ENCODE results near the gene SYTL2. TPM values are rescaled to one million over a fixed set of nuclear protein-coding genes. Genes with fewer than 3 reads are reported as not detected.

SYTL2 gene
- polyA plus RNA-seq, 1 donor from 2014 or later = 2.3 TPM

GRCh38 chr11:85847436-85847835 lies 36.5 kb upstream of the SYTL2 start:
- Histone ChIP-seq H3K9me3 (ENCODE audit: low read length) (no peaks in the 10 kb centered on the region), H3K4me2 (ENCODE audit: low read length) (no peak overlapping the region), H3F3A (ENCODE audit: insufficient read depth, low read length, poor library complexity, severe bottlenecking) (no peaks in the 10 kb centered on the region), H3K27ac (ENCODE audit: low read length) (no peak overlapping the region), H3K27me3 (ENCODE audit: insufficient read depth, low read depth, low read length) (no peaks in the 10 kb centered on the region), H3K36me3 (ENCODE audit: insufficient read depth, low read length) (no peaks in the 10 kb centered on the region), H3K4me3 (ENCODE audit: low read length) (no peak overlapping the region), H4K20me1 (ENCODE audit: insufficient read depth) (no peaks in the 10 kb centered on the region), H3K9ac (ENCODE audit: low read length) (no peak overlapping the region), H3K79me2 (replicated peaks; ENCODE audit: insufficient read depth, low read length) (no peaks in the 10 kb centered on the region), H3K9me2 (ENCODE audit: insufficient read depth, low read length) (no peaks in the 10 kb centered on the region), H2AFZ (ENCODE audit: low read depth, low read length) (no peak overlapping the region)
- TF ChIP-seq MXI1 (conservative IDR thresholded peaks at IDR 0.05; ENCODE audit: poor library complexity, severe bottlenecking) (no peak), POLR2AphosphoS5 (IDR thresholded peaks at IDR 0.05) (no peak), REST (IDR thresholded peaks at IDR 0.05; ENCODE audit: borderline replicate concordance) (no peak), EP300 (conservative IDR thresholded peaks at IDR 0.05; ENCODE audit: poor library complexity, severe bottlenecking) (no peak), TAF1 (IDR thresholded peaks at IDR 0.05; ENCODE audit: low read depth) (no peak), CTCF (IDR thresholded peaks at IDR 0.05; ENCODE audit: poor library complexity, severe bottlenecking) (no peak), SMC3 (conservative IDR thresholded peaks at IDR 0.05; ENCODE audit: poor library complexity) (no peak), RAD21 (conservative IDR thresholded peaks at IDR 0.05) (no peak), EZH2 (IDR thresholded peaks at IDR 0.05; ENCODE audit: borderline replicate concordance, insufficient read depth, low read length, poor library complexity, severe bottlenecking) (no peak)

GRCh38 chr11:85845124-85845631 lies 34.2 kb upstream of the SYTL2 start:
- Histone ChIP-seq H3K9me2 (ENCODE audit: insufficient read depth, low read length) (no peaks in the 10 kb centered on the region), H3K27me3 (ENCODE audit: insufficient read depth, low read depth, low read length) (no peaks in the 10 kb centered on the region), H4K20me1 (ENCODE audit: insufficient read depth) (no peaks in the 10 kb centered on the region), H3F3A (ENCODE audit: insufficient read depth, low read length, poor library complexity, severe bottlenecking) (no peaks in the 10 kb centered on the region), H3K9ac (ENCODE audit: low read length) (no peak overlapping the region), H3K9me3 (ENCODE audit: low read length) (no peaks in the 10 kb centered on the region), H3K4me2 (ENCODE audit: low read length) (no peak overlapping the region), H2AFZ (ENCODE audit: low read depth, low read length) (no peak overlapping the region), H3K79me2 (replicated peaks; ENCODE audit: insufficient read depth, low read length) (no peaks in the 10 kb centered on the region), H3K27ac (ENCODE audit: low read length) (no peak overlapping the region), H3K36me3 (ENCODE audit: insufficient read depth, low read length) (no peaks in the 10 kb centered on the region), H3K4me3 (ENCODE audit: low read length) (no peak overlapping the region)
- no peak for TF ChIP-seq POLR2AphosphoS5 (IDR thresholded peaks at IDR 0.05)
- TF ChIP-seq SMC3 (conservative IDR thresholded peaks at IDR 0.05; ENCODE audit: poor library complexity) = no peak
- no peak for TF ChIP-seq RAD21 (conservative IDR thresholded peaks at IDR 0.05)
- no peak for TF ChIP-seq EZH2 (IDR thresholded peaks at IDR 0.05; ENCODE audit: borderline replicate concordance, insufficient read depth, low read length, poor library complexity, severe bottlenecking)
- no peak for TF ChIP-seq CTCF (IDR thresholded peaks at IDR 0.05; ENCODE audit: poor library complexity, severe bottlenecking)
- no peak for TF ChIP-seq MXI1 (conservative IDR thresholded peaks at IDR 0.05; ENCODE audit: poor library complexity, severe bottlenecking)
- no peak for TF ChIP-seq EP300 (conservative IDR thresholded peaks at IDR 0.05; ENCODE audit: poor library complexity, severe bottlenecking)
- no peak for TF ChIP-seq TAF1 (IDR thresholded peaks at IDR 0.05; ENCODE audit: low read depth)
- no peak for TF ChIP-seq REST (IDR thresholded peaks at IDR 0.05; ENCODE audit: borderline replicate concordance)

Data from neural cell (in vitro differentiated cells).